Measurements from ENCODE around the gene LAMB4.

The LAMB4 gene

GRCh38 chr7:108073305-108074070 is 56.7 kb downstream of the LAMB4 start:
- TF ChIP-seq SPI1 (IDR thresholded peaks at IDR 0.05; ENCODE audit: borderline replicate concordance, low read depth), result no peak
- no peak for TF ChIP-seq REST (IDR thresholded peaks at IDR 0.05; ENCODE audit: insufficient replicate concordance, low read depth)
- TF ChIP-seq GABPA (IDR thresholded peaks at IDR 0.05; ENCODE audit: low read depth), result no peak
- no peak for TF ChIP-seq POLR2AphosphoS5 (IDR thresholded peaks at IDR 0.05; ENCODE audit: low read depth)
- no peak for TF ChIP-seq CTCF (IDR thresholded peaks at IDR 0.05; ENCODE audit: insufficient read depth, low read length)
- Histone ChIP-seq H3K4me3 (replicated peaks; ENCODE audit: insufficient read depth, low read length) (no peak overlapping the region), H3K27me3 (ENCODE audit: insufficient read depth, poor library complexity, severe bottlenecking) (no peaks in the 10 kb centered on the region), H3K27ac (replicated peaks) (no peak overlapping the region)
- DNase-seq (ENCODE audit: low read depth in 1 of 2, low spot score in 1 of 2), result no peak

GRCh38 chr7:108072739-108073138 is 57.4 kb downstream of the LAMB4 start:
- TF ChIP-seq GABPA (IDR thresholded peaks at IDR 0.05; ENCODE audit: low read depth) (no peak), POLR2AphosphoS5 (IDR thresholded peaks at IDR 0.05; ENCODE audit: low read depth) (no peak), REST (IDR thresholded peaks at IDR 0.05; ENCODE audit: insufficient replicate concordance, low read depth) (no peak), SPI1 (IDR thresholded peaks at IDR 0.05; ENCODE audit: borderline replicate concordance, low read depth) (no peak), CTCF (IDR thresholded peaks at IDR 0.05; ENCODE audit: insufficient read depth, low read length) (no peak)
- H3K27me3 ChIP-seq (ENCODE audit: insufficient read depth, poor library complexity, severe bottlenecking), result no peaks in the 10 kb centered on the region
- no peak overlapping the region for H3K4me3 ChIP-seq (replicated peaks; ENCODE audit: insufficient read depth, low read length)
- no peak for DNase-seq (ENCODE audit: low read depth in 1 of 2, low spot score in 1 of 2)
- no peak overlapping the region for H3K27ac ChIP-seq (replicated peaks)

- DNase-seq (ENCODE audit: low read depth in 1 of 2, low spot score in 1 of 2), result no peak
- no peak overlapping the region for H3K27ac ChIP-seq (replicated peaks)
- H3K4me3 ChIP-seq (replicated peaks; ENCODE audit: insufficient read depth, low read length), result no peak overlapping the region
- TF ChIP-seq CTCF (IDR thresholded peaks at IDR 0.05; ENCODE audit: insufficient read depth, low read length) (no peak), SPI1 (IDR thresholded peaks at IDR 0.05; ENCODE audit: borderline replicate concordance, low read depth) (no peak), GABPA (IDR thresholded peaks at IDR 0.05; ENCODE audit: low read depth) (no peak), REST (IDR thresholded peaks at IDR 0.05; ENCODE audit: insufficient replicate concordance, low read depth) (no peak), POLR2AphosphoS5 (IDR thresholded peaks at IDR 0.05; ENCODE audit: low read depth) (no peak)
- H3K27me3 ChIP-seq (ENCODE audit: insufficient read depth, poor library complexity, severe bottlenecking), result no peaks in the 10 kb centered on the region
Measured at GRCh38 chr7:108072116-108072515, 58.0 kb downstream of the LAMB4 start.
